Transverse colon (tissue), 4 donors: ENCODE measurements around the gene MELK.

Source experiments
- CTCF ChIP-seq, 5 experiments: fragments of 200-600 bp in 3 of 5; fragments of 450-650 bp in 2 of 5; sonication (generic) in 3 of 5; IDR thresholded peaks; 1 replicate in 2 of 5; 2 replicates in 3 of 5; pipeline ENCODE4 v1.5.1; 2016 to 2017; ENCODE audit warnings: antibody characterized with exemption in 5 of 5, inconsistent platforms in 3 of 5, mild to moderate bottlenecking in 2 of 5, moderate library complexity in 1 of 5
- POLR2A ChIP-seq: fragments of 450-650 bp; IDR thresholded peaks from one replicate; pipeline ENCODE4 v1.6.1; 2016; ENCODE audit warnings: antibody characterized with exemption, mild to moderate bottlenecking, moderate library complexity
- POLR2AphosphoS5 ChIP-seq, 3 donors: sonication (generic); formaldehyde crosslinking; IDR thresholded peaks; one replicate each; pipeline ENCODE4 v1.6.1; 2016; ENCODE audit warnings: antibody characterized with exemption in 3 of 3

- TF ChIP-seq CTCF (IDR thresholded peaks at IDR 0.05) (no peak), POLR2A (no peak), POLR2AphosphoS5 (IDR thresholded peaks at IDR 0.05) (no peak)
Observed at GRCh38 chr9:36676778-36677485, 104.2 kb downstream of the MELK start.
